ENCODE measurements around the gene TMPRSS6. TPM values are rescaled to one million over a fixed set of nuclear protein-coding genes. Genes with fewer than 3 reads are reported as not detected.

Gene TMPRSS6
- total RNA-seq, 1 donor from 2014 or later = 2.1 TPM

DNA sequence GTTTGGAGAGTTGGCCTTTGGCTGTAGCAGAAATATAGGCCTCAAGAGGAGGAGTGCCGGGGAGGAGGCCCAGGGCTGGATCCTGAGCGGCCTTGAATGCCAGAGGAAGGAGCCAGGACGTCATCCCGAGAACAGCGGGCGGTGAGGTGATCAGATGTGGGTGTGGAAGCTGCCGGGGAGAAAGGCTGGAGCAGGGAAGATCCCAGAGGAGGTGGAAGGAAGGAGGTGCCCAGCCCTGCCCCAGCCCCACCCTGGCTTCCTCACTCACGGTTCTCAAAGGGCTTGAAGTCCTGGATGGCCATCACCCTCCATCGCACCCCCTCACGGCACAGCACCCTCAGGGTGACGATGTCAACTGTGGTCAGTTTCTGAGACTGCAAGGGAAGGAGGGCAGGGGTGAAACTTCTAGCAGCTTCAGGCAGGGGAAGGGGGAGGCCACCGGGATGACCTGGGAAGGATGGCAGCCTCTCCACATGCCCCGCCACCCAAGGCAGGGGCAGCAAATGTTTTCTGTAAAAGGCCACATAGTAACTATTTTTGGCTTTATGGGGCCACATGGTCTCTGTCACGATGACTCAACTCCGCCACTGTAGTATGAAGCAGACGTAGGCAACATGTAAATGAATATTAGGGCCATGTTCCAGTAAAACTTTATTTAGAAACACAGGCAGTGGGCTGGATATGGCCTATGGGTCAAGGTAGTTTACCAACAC, 29.5 kb upstream of the TMPRSS6 start:
- no peaks in the 10 kb centered on the region for H3K9me3 ChIP-seq
- intact Hi-C loops (cut with DNase I) = no loop called here
- no peaks in the 10 kb centered on the region for H3K36me3 ChIP-seq
- no peaks in the 10 kb centered on the region for H3K27me3 ChIP-seq
- no peak overlapping the region for H3K27ac ChIP-seq
- H3K4me3 ChIP-seq = no peak overlapping the region
- no peaks in the 10 kb centered on the region for H3K4me1 ChIP-seq
- DNase-seq (no peak), ATAC-seq (no peak)
- no peak for TF ChIP-seq CTCF (IDR thresholded peaks at IDR 0.05)

GRCh38 chr22:37137903-37138665, 28.6 kb upstream of the TMPRSS6 start:
- no peak overlapping the region for H3K27ac ChIP-seq
- intact Hi-C loops (cut with DNase I) = no loop called here
- no peaks in the 10 kb centered on the region for H3K27me3 ChIP-seq
- no peak for ATAC-seq
- H3K9me3 ChIP-seq = no peaks in the 10 kb centered on the region
- DNase-seq = no peak
- H3K4me1 ChIP-seq = no peaks in the 10 kb centered on the region
- TF ChIP-seq CTCF (IDR thresholded peaks at IDR 0.05) = no peak
- H3K4me3 ChIP-seq = no peak overlapping the region
- H3K36me3 ChIP-seq = no peaks in the 10 kb centered on the region

DNA sequence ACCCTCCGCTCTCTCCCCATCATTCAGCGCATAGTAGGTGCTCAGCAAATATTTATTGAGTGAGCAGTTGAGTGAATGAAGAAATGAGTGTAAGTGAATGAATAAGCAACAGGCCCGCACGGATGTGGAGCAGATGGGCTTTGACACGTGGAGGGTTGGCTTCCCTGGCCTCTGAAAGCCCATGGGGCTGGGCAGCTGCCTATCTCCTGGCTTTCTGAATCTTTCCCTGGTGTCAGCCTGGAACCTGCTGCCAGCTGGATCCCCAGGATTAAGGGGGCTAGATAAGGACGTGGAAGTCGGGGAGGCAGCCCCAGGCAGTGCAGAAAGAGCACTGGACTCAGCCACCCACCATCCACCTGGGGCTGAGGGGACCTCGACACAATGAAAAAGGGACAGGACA, 27.6 kb upstream of the TMPRSS6 start:
- Histone ChIP-seq H3K4me3 (no peak overlapping the region), H3K27me3 (no peaks in the 10 kb centered on the region), H3K9me3 (no peaks in the 10 kb centered on the region), H3K36me3 (no peaks in the 10 kb centered on the region), H3K4me1 (no peaks in the 10 kb centered on the region), H3K27ac (no peak overlapping the region)
- TF ChIP-seq CTCF (IDR thresholded peaks at IDR 0.05) = no peak
- intact Hi-C loops (cut with DNase I) = no loop called here
- DNase-seq = no peak
- no peak for ATAC-seq

- H3K27me3 ChIP-seq = no peaks in the 10 kb centered on the region
- H3K27ac ChIP-seq = no peak overlapping the region
- H3K36me3 ChIP-seq = no peaks in the 10 kb centered on the region
- no peak for DNase-seq
- H3K4me3 ChIP-seq = no peak overlapping the region
- ATAC-seq = no peak
- intact Hi-C loops (cut with DNase I) = no loop called here
- TF ChIP-seq CTCF (IDR thresholded peaks at IDR 0.05) = no peak
- H3K9me3 ChIP-seq = no peaks in the 10 kb centered on the region
- no peaks in the 10 kb centered on the region for H3K4me1 ChIP-seq
These were observed 25.5 kb upstream of the TMPRSS6 start for GRCh38 chr22:37135023-37135422.

GRCh38 chr22:37133304-37134018, 23.9 kb upstream of the TMPRSS6 start:
- ATAC-seq (no peak), DNase-seq (peak; percentile 59)
- no peaks in the 10 kb centered on the region for H3K27me3 ChIP-seq
- H3K9me3 ChIP-seq = no peaks in the 10 kb centered on the region
- no peak overlapping the region for H3K4me3 ChIP-seq
- no peak for TF ChIP-seq CTCF (IDR thresholded peaks at IDR 0.05)
- no peaks in the 10 kb centered on the region for H3K4me1 ChIP-seq
- no peaks in the 10 kb centered on the region for H3K36me3 ChIP-seq
- intact Hi-C loops (cut with DNase I) = no loop called here
- no peak overlapping the region for H3K27ac ChIP-seq

All from upper lobe of right lung (tissue), 1 donor.